ENCODE measurements around the gene STPG1.

- no peak for TF ChIP-seq YY1 (IDR thresholded peaks at IDR 0.05; ENCODE audit: insufficient read depth, insufficient read length)
- no peak for TF ChIP-seq SUZ12 (IDR thresholded peaks at IDR 0.05; ENCODE audit: extremely low read depth, insufficient read depth, insufficient read length)
Observed at GRCh38 chr1:24452922-24453485, 39.4 kb upstream of the STPG1 start.

Measured in NT2/D1 (cell line).